ENCODE data around the gene MELTF. TPM values are rescaled to one million over a fixed set of nuclear protein-coding genes. Genes with fewer than 3 reads are reported as not detected.

MELTF gene
- total and polyA plus RNA-seq, 2 of the 13 experiments (the other 11 are each of a cell fraction or from before 2014, with no cell fraction given): 3.2 to 7.5 TPM

DNA sequence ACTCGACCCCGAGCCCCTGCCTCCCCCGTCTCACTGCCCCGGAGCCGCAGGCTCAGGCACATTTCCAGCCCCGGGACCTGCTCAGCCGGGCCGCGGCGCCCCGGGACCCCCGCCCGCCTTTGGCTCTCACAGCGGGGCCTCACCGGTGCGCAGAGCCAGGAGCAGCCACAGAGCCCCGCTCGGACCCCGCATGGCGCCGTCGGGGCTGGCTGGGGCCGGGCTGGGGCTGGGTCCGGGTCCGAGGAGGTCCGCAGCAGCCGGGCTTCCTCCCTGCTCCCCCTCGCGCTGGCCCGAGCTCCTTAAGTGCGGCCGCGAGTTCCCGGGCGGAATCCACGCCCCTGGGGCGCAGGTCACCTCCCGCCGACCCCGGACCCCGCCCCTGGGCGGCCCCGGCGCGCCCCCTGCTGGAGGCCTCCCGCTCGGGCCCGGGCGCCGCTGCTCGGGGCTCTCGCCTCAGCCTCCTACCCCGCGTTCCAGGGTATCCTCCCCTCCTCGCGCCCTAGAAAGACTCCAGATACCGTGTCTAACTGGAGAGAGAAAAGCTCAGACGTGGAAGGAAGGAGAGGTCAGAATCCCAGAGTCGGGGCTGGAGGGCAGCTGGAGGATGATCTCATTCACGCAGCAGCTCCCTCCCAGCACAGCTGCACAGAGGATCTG, at the start of gene MELTF (continued):
- no peak for TF ChIP-seq ZNF550 (CRISPR knock-in tag; IDR thresholded peaks at IDR 0.05; ENCODE audit: borderline replicate concordance)
- TF ChIP-seq, protein P1, sequence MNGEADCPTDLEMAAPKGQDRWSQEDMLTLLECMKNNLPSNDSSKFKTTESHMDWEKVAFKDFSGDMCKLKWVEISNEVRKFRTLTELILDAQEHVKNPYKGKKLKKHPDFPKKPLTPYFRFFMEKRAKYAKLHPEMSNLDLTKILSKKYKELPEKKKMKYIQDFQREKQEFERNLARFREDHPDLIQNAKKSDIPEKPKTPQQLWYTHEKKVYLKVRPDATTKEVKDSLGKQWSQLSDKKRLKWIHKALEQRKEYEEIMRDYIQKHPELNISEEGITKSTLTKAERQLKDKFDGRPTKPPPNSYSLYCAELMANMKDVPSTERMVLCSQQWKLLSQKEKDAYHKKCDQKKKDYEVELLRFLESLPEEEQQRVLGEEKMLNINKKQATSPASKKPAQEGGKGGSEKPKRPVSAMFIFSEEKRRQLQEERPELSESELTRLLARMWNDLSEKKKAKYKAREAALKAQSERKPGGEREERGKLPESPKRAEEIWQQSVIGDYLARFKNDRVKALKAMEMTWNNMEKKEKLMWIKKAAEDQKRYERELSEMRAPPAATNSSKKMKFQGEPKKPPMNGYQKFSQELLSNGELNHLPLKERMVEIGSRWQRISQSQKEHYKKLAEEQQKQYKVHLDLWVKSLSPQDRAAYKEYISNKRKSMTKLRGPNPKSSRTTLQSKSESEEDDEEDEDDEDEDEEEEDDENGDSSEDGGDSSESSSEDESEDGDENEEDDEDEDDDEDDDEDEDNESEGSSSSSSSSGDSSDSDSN (CRISPR knock-in tag; IDR thresholded peaks at IDR 0.05): no peak; the same call in 1 of the 2 replicates
- TF ChIP-seq, protein P2, sequence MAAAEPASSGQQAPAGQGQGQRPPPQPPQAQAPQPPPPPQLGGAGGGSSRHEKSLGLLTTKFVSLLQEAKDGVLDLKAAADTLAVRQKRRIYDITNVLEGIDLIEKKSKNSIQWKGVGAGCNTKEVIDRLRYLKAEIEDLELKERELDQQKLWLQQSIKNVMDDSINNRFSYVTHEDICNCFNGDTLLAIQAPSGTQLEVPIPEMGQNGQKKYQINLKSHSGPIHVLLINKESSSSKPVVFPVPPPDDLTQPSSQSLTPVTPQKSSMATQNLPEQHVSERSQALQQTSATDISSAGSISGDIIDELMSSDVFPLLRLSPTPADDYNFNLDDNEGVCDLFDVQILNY (CRISPR knock-in tag; conservative IDR thresholded peaks at IDR 0.05): no peak; the same call in 1 of the 2 replicates
- TF ChIP-seq CHD2 (IDR thresholded peaks at IDR 0.05; ENCODE audit: low read depth, low read length): no peak
- no peak for TF ChIP-seq POLR2AphosphoS2 (IDR thresholded peaks at IDR 0.05; ENCODE audit: low read depth, low read length)
- peak; percentile 38; the same call in 1 of the 2 replicates for TF ChIP-seq ZNF703 (CRISPR knock-in tag; IDR thresholded peaks at IDR 0.05; ENCODE audit: borderline replicate concordance)
- TF ChIP-seq DMAP1 (CRISPR knock-in tag; IDR thresholded peaks at IDR 0.05): no peak
- TF ChIP-seq HOXA5 (CRISPR knock-in tag; IDR thresholded peaks at IDR 0.05): no peak
- TF ChIP-seq XRCC5 (optimal IDR thresholded peaks at IDR 0.05; ENCODE audit: low read length): peak; percentile 18
- TF ChIP-seq RELA (CRISPR knock-in tag; IDR thresholded peaks at IDR 0.05): no peak
- TF ChIP-seq ZBTB7A (CRISPR knock-in tag; IDR thresholded peaks at IDR 0.05): peak; percentile 53; the same call in 1 of the 2 replicates
- TF ChIP-seq ZNF331 (CRISPR knock-in tag; IDR thresholded peaks at IDR 0.05): 0 out of 2 replicates have a peak, but pooled peaks have one; percentile 12
- peak; percentile 21; the same call in 1 of the 2 replicates for TF ChIP-seq ZFX (CRISPR knock-in tag; IDR thresholded peaks at IDR 0.05; ENCODE audit: low read depth)
- no peak for TF ChIP-seq ZNF83 (CRISPR knock-in tag; IDR thresholded peaks at IDR 0.05; ENCODE audit: borderline replicate concordance)
- TF ChIP-seq RBM39 (IDR thresholded peaks at IDR 0.05; ENCODE audit: low read depth, low read length, poor library complexity, severe bottlenecking): no peak
- no peak for TF ChIP-seq SOX6 (IDR thresholded peaks at IDR 0.05)
- no peak for TF ChIP-seq SOX6 (CRISPR knock-in tag; IDR thresholded peaks at IDR 0.05)
- no peak for TF ChIP-seq ZNF839 (CRISPR knock-in tag; IDR thresholded peaks at IDR 0.05; ENCODE audit: borderline replicate concordance)
- TF ChIP-seq, protein P3, sequence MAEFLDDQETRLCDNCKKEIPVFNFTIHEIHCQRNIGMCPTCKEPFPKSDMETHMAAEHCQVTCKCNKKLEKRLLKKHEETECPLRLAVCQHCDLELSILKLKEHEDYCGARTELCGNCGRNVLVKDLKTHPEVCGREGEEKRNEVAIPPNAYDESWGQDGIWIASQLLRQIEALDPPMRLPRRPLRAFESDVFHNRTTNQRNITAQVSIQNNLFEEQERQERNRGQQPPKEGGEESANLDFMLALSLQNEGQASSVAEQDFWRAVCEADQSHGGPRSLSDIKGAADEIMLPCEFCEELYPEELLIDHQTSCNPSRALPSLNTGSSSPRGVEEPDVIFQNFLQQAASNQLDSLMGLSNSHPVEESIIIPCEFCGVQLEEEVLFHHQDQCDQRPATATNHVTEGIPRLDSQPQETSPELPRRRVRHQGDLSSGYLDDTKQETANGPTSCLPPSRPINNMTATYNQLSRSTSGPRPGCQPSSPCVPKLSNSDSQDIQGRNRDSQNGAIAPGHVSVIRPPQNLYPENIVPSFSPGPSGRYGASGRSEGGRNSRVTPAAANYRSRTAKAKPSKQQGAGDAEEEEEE (CRISPR knock-in tag; IDR thresholded peaks at IDR 0.05; ENCODE audit: borderline replicate concordance): no peak
- no peak for TF ChIP-seq NFYC (CRISPR knock-in tag; IDR thresholded peaks at IDR 0.05)
- peak; percentile 46; the same call in 1 of the 2 replicates for TF ChIP-seq NR2C2 (CRISPR knock-in tag; IDR thresholded peaks at IDR 0.05; ENCODE audit: borderline replicate concordance)
- TF ChIP-seq ZFP36L2 (CRISPR knock-in tag; IDR thresholded peaks at IDR 0.05): no peak
- TF ChIP-seq, protein P4, sequence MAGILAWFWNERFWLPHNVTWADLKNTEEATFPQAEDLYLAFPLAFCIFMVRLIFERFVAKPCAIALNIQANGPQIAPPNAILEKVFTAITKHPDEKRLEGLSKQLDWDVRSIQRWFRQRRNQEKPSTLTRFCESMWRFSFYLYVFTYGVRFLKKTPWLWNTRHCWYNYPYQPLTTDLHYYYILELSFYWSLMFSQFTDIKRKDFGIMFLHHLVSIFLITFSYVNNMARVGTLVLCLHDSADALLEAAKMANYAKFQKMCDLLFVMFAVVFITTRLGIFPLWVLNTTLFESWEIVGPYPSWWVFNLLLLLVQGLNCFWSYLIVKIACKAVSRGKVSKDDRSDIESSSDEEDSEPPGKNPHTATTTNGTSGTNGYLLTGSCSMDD (CRISPR knock-in tag; IDR thresholded peaks at IDR 0.05): no peak
- TF ChIP-seq, protein P5, sequence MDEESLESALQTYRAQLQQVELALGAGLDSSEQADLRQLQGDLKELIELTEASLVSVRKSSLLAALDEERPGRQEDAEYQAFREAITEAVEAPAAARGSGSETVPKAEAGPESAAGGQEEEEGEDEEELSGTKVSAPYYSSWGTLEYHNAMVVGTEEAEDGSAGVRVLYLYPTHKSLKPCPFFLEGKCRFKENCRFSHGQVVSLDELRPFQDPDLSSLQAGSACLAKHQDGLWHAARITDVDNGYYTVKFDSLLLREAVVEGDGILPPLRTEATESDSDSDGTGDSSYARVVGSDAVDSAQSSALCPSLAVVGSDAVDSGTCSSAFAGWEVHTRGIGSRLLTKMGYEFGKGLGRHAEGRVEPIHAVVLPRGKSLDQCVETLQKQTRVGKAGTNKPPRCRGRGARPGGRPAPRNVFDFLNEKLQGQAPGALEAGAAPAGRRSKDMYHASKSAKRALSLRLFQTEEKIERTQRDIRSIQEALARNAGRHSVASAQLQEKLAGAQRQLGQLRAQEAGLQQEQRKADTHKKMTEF (CRISPR knock-in tag; IDR thresholded peaks at IDR 0.05): 0 out of 2 replicates have a peak, but pooled peaks have one; percentile 19

All from HepG2 (cell line).